ENCODE results near the gene INHBB.
"Not testable (repeated sequence)": the region's sequence is repeated elsewhere in the genome, so short reads cannot be mapped to it uniquely, and the experiment has no call there.

The INHBB gene

DNA sequence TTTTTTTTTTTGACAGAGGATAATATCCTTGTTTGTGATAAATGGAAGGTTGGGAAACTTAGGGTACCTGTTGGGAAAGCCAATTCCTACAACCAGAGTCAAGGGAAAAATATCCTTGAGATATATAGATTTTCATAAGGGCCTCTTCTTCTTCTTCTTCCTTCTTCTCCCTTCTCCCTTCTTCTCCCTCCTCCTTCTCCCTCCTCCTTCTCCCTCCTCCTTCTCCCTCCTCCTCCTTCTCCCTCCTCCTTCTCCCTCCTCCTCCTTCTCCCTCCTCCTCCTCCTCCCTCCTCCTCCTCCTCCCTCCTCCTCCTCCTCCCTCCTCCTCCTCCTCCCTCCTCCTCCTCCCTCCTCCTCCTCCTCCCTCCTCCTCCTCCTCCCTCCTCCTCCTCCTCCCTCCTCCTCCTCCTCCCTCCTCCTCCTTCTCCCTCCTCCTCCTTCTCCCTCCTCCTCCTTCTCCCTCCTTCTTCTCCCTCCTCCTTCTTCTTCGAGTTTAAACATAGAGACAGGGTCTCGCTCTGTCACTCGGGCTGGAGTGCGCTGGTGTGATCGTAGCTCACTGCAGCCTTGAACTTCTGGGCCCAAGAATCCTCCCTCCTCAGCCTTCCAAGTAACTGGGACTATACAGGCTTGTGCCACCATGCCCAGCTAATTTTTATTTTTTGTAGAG is 24.9 kb upstream of the INHBB start:
- not testable (repeated sequence) for H3K27me3 Mint-ChIP-seq (ENCODE audit: low read depth); H3K4me3 Mint-ChIP-seq; H3K27ac Mint-ChIP-seq; H3K4me1 Mint-ChIP-seq (ENCODE audit: low read depth); H3K9me3 Mint-ChIP-seq; H3K36me3 Mint-ChIP-seq (ENCODE audit: low read depth)

DNA sequence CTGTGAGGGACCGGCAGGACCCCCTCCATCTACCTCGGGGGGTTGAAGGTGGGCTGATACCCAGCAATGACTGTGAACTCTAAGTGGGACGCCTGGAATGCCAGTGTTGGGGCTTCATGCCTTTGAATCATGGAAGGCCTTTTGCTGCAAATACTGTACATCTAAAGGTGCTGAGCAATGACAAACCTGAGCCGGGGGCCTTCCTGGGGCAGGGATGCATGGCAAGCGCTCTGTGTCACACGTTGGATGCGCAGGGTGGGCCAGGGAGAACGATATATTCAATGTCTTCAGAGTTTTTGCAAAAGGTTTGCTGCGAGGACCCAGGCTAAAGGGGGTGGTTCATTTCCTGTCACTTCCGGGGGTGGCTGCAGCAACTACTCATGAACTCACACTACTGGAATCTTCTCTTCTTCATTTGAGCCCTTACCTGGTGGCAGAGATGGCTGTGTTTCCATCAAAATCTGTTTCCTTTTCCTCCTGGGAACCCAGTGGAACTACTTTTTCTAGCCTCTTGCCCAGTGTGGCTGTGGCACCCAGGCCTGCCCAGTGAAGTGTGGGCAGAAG is 24.1 kb upstream of the INHBB start:
- Mint-ChIP-seq H3K27me3 (ENCODE audit: low read depth) (peaks cover 9% of the 10 kb centered on the region), H3K4me3 (no peak overlapping the region), H3K9me3 (no peaks in the 10 kb centered on the region), H3K27ac (no peak overlapping the region), H3K36me3 (ENCODE audit: low read depth) (no peaks in the 10 kb centered on the region), H3K4me1 (ENCODE audit: low read depth) (no peaks in the 10 kb centered on the region)

DNA sequence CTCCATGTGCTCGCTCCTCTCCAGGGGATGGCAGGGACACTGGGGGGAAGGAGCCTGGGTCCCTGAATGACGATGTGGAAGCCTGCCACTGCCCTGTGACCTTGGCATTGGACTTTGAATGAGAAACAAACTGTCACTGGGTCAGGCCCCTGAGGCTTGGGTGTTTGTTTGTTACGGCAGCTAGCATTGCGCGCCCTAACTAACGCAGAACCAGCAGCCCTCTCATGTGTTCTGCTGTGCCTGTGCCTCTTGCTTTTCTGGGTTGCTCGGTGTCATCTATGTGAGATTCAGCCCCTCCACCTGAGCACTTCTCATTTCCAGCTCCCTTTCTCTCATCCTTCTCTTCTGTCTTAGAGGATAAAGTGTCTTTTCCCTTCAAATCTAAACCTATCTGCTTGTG is 23.6 kb upstream of the INHBB start:
- H3K4me1 Mint-ChIP-seq (ENCODE audit: low read depth) = no peaks in the 10 kb centered on the region
- no peak overlapping the region for H3K27ac Mint-ChIP-seq
- no peaks in the 10 kb centered on the region for H3K9me3 Mint-ChIP-seq
- no peaks in the 10 kb centered on the region for H3K36me3 Mint-ChIP-seq (ENCODE audit: low read depth)
- H3K4me3 Mint-ChIP-seq = no peak overlapping the region
- peaks cover 9% of the 10 kb centered on the region for H3K27me3 Mint-ChIP-seq (ENCODE audit: low read depth)

DNA sequence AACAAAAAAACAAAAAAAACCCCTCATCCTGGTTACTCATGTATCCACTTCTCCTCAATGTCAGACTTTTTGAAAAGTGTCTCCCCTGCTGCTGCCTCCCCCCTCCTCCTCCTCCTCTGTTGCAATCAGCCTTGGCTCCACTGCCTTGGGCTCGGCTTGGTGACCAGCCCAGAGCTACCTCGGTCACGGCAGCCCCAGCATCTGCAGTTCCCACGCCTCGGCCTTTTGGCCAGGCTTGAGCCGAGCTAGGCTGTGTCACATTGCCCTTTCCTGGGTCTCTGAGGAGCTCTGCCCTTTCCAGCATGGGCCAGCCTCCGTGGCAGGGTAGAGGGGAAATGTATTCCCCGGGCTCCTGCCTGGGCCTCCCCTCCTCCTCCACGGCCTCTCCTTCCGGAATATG is 22.7 kb upstream of the INHBB start:
- H3K36me3 Mint-ChIP-seq (ENCODE audit: low read depth) = no peaks in the 10 kb centered on the region
- no peaks in the 10 kb centered on the region for H3K4me1 Mint-ChIP-seq (ENCODE audit: low read depth)
- no peak overlapping the region for H3K4me3 Mint-ChIP-seq
- no peaks in the 10 kb centered on the region for H3K9me3 Mint-ChIP-seq
- peaks cover 12% of the 10 kb centered on the region for H3K27me3 Mint-ChIP-seq (ENCODE audit: low read depth)
- H3K27ac Mint-ChIP-seq = no peak overlapping the region

DNA sequence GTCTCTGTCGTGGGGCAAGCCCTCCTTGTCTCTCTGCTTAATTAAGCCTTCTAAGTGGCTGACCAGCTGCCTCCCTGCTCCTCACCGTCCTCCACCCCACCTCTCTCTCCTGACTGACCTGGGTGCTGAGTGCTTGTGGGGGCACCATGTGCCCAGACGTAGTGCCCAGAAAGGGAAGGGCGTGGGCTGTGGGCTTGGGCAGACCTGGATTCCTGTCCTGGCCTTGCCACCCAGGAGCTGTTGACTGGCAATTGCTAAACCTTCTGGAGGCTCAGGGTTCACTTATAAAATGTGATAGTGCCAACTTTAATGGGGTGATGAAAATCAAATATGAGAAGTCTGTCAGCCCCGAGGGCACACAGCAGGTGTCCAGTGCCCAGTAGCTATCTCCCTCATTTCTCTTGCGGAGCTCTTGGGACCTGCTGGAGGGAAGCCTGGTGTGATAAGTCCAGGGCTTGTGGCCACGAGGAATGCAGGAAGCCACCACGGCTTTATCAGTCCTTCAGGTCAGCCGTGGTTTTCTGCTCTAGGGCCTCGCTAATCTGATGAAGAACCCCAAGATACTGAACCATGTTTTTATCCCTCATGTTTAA is 22.0 kb upstream of the INHBB start:
- H3K9me3 Mint-ChIP-seq = no peaks in the 10 kb centered on the region
- no peaks in the 10 kb centered on the region for H3K4me1 Mint-ChIP-seq (ENCODE audit: low read depth)
- H3K4me3 Mint-ChIP-seq = no peak overlapping the region
- H3K27me3 Mint-ChIP-seq (ENCODE audit: low read depth) = peaks cover 11% of the 10 kb centered on the region
- no peak overlapping the region for H3K27ac Mint-ChIP-seq
- H3K36me3 Mint-ChIP-seq (ENCODE audit: low read depth) = no peaks in the 10 kb centered on the region

DNA sequence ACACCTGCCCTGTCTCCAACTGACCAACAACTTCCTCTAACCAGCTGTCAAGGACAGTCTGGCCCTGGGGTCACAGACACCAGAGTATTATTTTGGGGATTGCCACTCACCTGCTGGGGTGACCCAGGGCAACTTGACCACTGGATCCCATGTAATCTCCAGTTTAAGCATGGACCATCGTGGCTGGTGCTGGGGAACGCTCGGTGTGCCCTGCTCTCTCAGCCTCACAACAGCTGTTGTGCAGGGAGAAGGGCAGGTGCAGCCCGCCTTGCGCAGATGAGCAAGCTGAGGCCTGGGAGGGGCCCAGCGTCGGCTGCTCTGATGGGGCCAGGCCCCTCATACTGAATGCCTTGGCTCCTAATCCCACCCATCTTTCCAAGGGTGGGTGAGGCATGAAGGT is 21.0 kb upstream of the INHBB start:
- no peak overlapping the region for H3K27ac Mint-ChIP-seq
- peaks cover 7% of the 10 kb centered on the region for H3K27me3 Mint-ChIP-seq (ENCODE audit: low read depth)
- no peaks in the 10 kb centered on the region for H3K36me3 Mint-ChIP-seq (ENCODE audit: low read depth)
- H3K4me3 Mint-ChIP-seq = no peak overlapping the region
- H3K9me3 Mint-ChIP-seq = no peaks in the 10 kb centered on the region
- no peaks in the 10 kb centered on the region for H3K4me1 Mint-ChIP-seq (ENCODE audit: low read depth)

DNA sequence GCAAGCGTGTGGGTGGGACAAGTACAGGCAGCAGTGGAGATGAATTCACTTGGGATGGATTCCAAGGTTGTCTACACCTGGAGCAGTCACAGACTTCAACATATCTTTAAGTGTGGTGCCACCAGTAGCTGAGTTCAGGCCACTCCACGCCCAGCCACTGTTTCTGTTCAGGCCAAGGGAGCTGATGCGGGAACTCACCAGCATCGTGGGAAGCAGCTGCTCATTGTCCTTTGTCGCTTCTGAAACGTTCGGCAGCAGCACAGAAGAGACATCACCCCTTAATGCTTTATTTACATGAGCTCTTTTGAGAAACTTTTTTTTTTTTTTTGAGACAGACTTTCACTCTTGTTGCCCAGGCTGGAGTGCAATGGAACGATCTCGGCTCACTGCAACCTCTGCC is 19.9 kb upstream of the INHBB start:
- peaks cover 14% of the 10 kb centered on the region for H3K27me3 Mint-ChIP-seq (ENCODE audit: low read depth)
- no peak overlapping the region for H3K27ac Mint-ChIP-seq
- no peaks in the 10 kb centered on the region for H3K9me3 Mint-ChIP-seq
- no peak overlapping the region for H3K4me3 Mint-ChIP-seq
- no peaks in the 10 kb centered on the region for H3K4me1 Mint-ChIP-seq (ENCODE audit: low read depth)
- H3K36me3 Mint-ChIP-seq (ENCODE audit: low read depth) = no peaks in the 10 kb centered on the region

DNA sequence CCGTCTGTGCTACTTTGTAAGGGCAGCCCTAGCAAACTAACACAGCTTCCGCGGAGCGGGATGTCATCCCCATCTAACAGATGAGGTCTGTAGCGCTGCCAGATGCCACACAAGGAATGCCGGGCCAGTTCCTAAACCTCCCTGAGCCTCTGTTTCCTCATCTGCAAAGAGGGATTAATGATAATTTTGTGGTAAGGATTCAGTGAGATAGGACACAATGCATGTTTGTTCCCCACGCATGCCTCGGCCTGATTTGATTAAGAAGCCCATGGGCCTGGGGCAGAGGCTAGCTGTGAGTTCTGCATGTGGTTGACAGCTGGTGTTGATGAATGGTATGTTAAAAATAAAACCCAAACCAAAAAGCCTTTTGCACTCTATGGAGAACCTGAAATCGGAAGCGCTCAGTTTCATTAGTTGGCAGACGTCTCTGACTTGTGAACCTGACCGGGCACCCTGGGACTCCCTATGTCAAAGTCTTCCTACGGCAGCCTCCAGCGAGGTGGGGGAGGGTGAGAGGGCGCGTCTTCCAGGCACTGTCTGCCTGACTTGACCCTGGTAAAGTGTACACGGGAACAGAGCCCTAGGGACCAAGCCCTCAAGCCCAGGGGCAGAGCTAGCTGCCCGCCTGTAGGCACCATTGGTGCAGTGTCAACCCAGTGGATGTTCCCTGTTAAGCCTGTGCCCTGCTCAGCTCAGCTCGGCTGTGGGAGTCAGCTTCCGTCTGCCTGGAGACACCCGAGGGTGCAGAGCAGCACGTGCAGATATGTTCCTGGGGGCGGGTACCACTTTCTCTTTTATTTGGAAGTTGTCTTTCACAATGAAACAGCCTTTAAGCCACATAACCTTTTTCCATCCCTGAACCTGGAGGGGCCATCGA is 14.8 kb upstream of the INHBB start:
- H3K9me3 Mint-ChIP-seq = peaks cover 3% of the 10 kb centered on the region
- H3K27ac Mint-ChIP-seq = no peak overlapping the region
- no peaks in the 10 kb centered on the region for H3K4me1 Mint-ChIP-seq (ENCODE audit: low read depth)
- peaks cover 34% of the 10 kb centered on the region for H3K27me3 Mint-ChIP-seq (ENCODE audit: low read depth)
- H3K36me3 Mint-ChIP-seq (ENCODE audit: low read depth) = no peaks in the 10 kb centered on the region
- H3K4me3 Mint-ChIP-seq = no peak overlapping the region

DNA sequence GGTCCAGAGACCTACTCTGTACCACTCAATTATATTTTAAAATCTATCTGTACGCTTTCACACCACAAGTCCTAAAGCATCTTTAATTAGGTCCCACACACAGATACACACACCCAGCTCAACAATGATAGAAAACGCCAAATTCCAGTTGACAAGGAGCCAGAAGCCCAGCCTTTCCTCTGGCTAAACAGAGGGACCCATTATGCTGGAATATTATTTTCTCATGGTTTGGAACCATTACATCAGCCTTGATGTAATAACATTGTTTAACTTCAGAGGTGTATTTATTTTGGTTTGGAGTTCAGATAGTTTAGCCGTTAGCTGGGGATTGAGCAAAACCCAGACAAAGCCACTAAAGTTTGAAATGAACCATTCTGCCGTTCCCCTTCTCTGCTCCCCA is 14.0 kb upstream of the INHBB start:
- Mint-ChIP-seq H3K36me3 (ENCODE audit: low read depth) (no peaks in the 10 kb centered on the region), H3K27me3 (ENCODE audit: low read depth) (peaks cover 34% of the 10 kb centered on the region), H3K4me1 (ENCODE audit: low read depth) (no peaks in the 10 kb centered on the region), H3K27ac (no peak overlapping the region), H3K4me3 (no peak overlapping the region), H3K9me3 (peaks cover 3% of the 10 kb centered on the region)

DNA sequence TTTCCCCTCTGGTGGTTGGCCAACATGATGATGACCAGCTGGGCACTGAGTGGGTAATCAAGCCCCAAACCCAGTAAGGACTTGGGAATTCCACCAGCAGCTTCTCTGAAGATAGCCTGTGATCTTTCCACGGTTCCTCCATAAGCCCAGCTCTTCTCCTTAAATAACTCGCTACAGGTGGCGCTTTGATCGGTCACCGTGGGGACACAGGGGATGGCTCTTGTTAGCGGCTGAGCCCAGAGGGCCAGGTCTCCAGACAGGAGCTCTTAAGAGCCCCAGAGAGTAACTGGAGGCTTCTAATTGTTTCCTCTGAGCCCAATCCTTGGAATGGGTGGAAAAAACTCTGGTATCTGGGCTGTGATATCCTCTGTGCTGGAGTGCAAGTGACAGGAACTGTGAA is 13.6 kb upstream of the INHBB start:
- Mint-ChIP-seq H3K9me3 (peaks cover 3% of the 10 kb centered on the region), H3K36me3 (ENCODE audit: low read depth) (no peaks in the 10 kb centered on the region), H3K4me1 (ENCODE audit: low read depth) (no peaks in the 10 kb centered on the region), H3K27ac (no peak overlapping the region), H3K4me3 (no peak overlapping the region), H3K27me3 (ENCODE audit: low read depth) (peaks cover 34% of the 10 kb centered on the region)

DNA sequence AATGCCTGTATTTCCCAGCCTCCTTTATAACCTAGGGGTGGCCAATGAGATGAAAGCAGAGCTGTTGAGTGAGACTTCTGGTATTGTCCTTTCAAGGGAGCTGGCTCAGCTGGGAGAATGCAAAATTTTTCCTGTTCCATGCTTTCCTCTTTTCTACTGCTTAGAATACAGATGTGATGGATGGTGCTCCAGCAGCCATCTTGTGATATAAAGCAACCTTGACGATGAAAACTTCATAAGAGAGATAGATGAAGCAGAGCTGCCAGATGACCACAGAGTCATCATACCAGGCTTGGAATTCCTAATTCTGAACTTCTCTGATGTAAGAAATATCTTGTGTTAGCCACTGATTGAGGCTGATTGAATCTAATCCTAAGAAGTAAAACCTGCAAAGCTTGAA is 11.9 kb upstream of the INHBB start:
- Mint-ChIP-seq H3K36me3 (ENCODE audit: low read depth) (no peaks in the 10 kb centered on the region), H3K27ac (no peak overlapping the region), H3K9me3 (peaks cover 3% of the 10 kb centered on the region), H3K27me3 (ENCODE audit: low read depth) (peaks cover 44% of the 10 kb centered on the region), H3K4me3 (no peak overlapping the region), H3K4me1 (ENCODE audit: low read depth) (no peaks in the 10 kb centered on the region)

DNA sequence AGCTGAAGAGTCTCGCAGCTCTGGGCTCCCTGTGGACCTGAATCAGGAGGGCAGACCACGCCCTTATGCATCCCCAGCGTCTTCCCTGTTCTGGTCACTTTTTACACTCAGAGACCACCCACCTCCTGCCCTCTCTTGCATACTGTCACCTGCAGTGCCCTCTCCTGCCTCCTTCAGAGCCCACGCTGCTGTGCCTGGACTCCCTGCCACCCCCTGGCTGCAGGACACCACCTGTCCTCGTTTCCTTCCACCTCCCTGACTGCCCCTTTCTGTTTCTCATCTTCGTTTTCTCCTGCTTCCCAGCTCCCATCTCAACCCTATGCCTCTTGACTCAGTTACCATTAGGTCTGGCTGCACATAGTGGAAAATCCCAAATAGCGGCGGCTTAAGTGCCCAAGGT is 9.2 kb upstream of the INHBB start:
- no peaks in the 10 kb centered on the region for H3K36me3 Mint-ChIP-seq (ENCODE audit: low read depth)
- H3K4me3 Mint-ChIP-seq = no peak overlapping the region
- peaks cover 53% of the 10 kb centered on the region for H3K27me3 Mint-ChIP-seq (ENCODE audit: low read depth)
- peaks cover 3% of the 10 kb centered on the region for H3K9me3 Mint-ChIP-seq
- H3K27ac Mint-ChIP-seq = no peak overlapping the region
- no peaks in the 10 kb centered on the region for H3K4me1 Mint-ChIP-seq (ENCODE audit: low read depth)

DNA sequence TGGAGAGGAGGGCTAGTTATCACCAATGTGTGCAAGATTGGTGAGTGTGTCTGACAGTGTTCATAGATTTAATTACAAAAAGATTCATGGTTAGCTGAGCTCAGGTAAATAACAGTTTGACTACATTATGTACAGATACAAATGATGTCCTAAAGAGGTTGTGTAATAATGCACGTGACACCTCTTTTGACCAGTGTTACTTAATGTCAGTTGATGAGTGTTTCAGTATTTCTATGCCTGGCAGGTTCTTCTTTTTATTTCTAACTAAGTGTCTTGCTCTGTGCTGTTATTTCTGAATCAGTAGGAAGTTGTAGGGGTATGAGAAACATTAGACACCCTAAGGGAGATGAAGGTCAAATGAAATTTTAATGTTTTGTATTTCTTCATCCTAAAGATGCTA is 7.9 kb upstream of the INHBB start:
- H3K36me3 Mint-ChIP-seq (ENCODE audit: low read depth) = peaks cover 2% of the 10 kb centered on the region
- peaks cover 3% of the 10 kb centered on the region for H3K9me3 Mint-ChIP-seq
- H3K4me1 Mint-ChIP-seq (ENCODE audit: low read depth) = peaks cover 4% of the 10 kb centered on the region
- no peak overlapping the region for H3K4me3 Mint-ChIP-seq
- peaks cover 62% of the 10 kb centered on the region for H3K27me3 Mint-ChIP-seq (ENCODE audit: low read depth)
- H3K27ac Mint-ChIP-seq = no peak overlapping the region

DNA sequence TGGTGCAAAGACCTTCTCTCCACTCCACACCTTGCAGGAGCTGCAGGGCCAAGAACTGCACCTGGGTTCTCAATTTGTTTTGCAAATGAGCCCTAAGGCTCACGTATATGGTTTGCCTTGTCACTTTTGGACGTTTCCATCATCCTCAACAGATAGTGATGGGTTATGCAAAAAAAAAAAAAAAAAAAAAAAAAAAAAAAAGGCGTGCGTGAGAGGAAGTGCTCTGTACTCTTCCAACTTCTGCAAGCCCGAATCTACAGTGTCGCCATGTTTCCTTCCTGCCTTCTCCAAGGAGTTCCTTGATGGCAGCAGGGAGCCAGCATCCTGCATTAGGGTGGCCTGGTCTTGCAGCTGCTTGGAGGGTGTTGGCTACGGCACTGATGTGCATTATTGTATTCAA is 4.0 kb upstream of the INHBB start:
- peaks cover 3% of the 10 kb centered on the region for H3K36me3 Mint-ChIP-seq (ENCODE audit: low read depth)
- H3K27ac Mint-ChIP-seq = no peak overlapping the region
- peaks cover 8% of the 10 kb centered on the region for H3K4me1 Mint-ChIP-seq (ENCODE audit: low read depth)

DNA sequence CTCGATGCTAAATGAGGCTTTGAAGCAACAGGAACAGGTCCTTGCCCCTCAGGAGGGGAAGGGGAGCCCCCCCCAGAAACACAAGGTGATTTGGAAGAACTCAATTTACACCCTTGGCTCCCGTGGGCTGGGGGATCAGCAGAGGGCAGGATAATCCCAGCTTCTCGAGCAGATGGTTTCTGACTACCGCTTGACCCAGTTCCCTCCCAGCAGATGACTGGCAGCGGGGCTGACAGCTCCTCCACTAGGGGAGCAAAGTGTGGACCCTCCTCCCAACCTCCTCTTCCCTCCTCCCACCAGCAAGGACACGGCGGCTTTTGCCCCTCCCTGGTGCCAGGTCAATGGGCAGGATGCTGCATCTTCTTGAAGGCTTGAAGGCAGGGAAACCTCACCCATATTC is 3.5 kb upstream of the INHBB start:
- no peaks in the 10 kb centered on the region for H3K9me3 Mint-ChIP-seq
- H3K36me3 Mint-ChIP-seq (ENCODE audit: low read depth) = peaks cover 3% of the 10 kb centered on the region
- H3K4me3 Mint-ChIP-seq = no peak overlapping the region
- H3K27me3 Mint-ChIP-seq (ENCODE audit: low read depth) = peaks cover 64% of the 10 kb centered on the region
- H3K4me1 Mint-ChIP-seq (ENCODE audit: low read depth) = peaks cover 12% of the 10 kb centered on the region
- no peak overlapping the region for H3K27ac Mint-ChIP-seq

More for the DNA sequence above, 4.0 kb upstream of the INHBB start:
- Mint-ChIP-seq H3K9me3 (no peaks in the 10 kb centered on the region), H3K4me3 (no peak overlapping the region), H3K27me3 (ENCODE audit: low read depth) (peaks cover 59% of the 10 kb centered on the region)

All from T-helper 1 cell treated with Interleukin-12 subunit alpha and Interleukin-12 subunit beta and Interleukin-4 antibody, amounts not matched to agents 30 μg/mL and 1 μg/mL, for 36 hours (primary cell).